GM23338 (cell line): Measurements from ENCODE around the gene UQCRH.
A peak's percentile ranks its signal among the peaks of the same experiment; 100 is the strongest.

Source experiments
- CREB1 ChIP-seq: fragments of 250-450 bp; sonication (Bioruptor Pico); IDR thresholded peaks from 2 replicates; pipeline ENCODE4 v1.5.0; 2020; ENCODE audit warnings: low read depth, mild to moderate bottlenecking, moderate library complexity
- CTCF ChIP-seq, 2 experiments: fragments of 200-600 bp in 1 of 2; sonication (generic) in 1 of 2; conservative IDR thresholded peaks; 2 replicates each; pipeline versions ENCODE4 v1.5.1 to v1.6.1; 2016 to 2017; ENCODE audit warnings: antibody characterized with exemption in 2 of 2, low read depth in 2 of 2, mild to moderate bottlenecking in 2 of 2, moderate library complexity in 1 of 2
- ETS1 ChIP-seq: IDR thresholded peaks from 2 replicates; pipeline ENCODE4 v1.6.1; 2016; ENCODE audit warnings: antibody characterized with exemption
- EZH2 ChIP-seq: fragments of 200-600 bp; sonication (generic); IDR thresholded peaks from one replicate; pipeline ENCODE4 v1.8.0; 2017; ENCODE audit warnings: antibody characterized with exemption, mild to moderate bottlenecking, low read depth; ENCODE audit not compliant: unreplicated experiment
- EZH2phosphoT487 ChIP-seq: fragments of 200-600 bp; sonication (generic); IDR thresholded peaks from one replicate; pipeline ENCODE4 v1.8.1; 2018; ENCODE audit warnings: antibody characterized with exemption; ENCODE audit not compliant: unreplicated experiment
- JUNB ChIP-seq: IDR thresholded peaks from one replicate; pipeline ENCODE4 v1.6.1; 2016; ENCODE audit warnings: antibody characterized with exemption; ENCODE audit not compliant: unreplicated experiment
- NANOG ChIP-seq: IDR thresholded peaks from 2 replicates; pipeline ENCODE4 v1.6.1; 2016; ENCODE audit warnings: antibody characterized with exemption, borderline replicate concordance
- POLR2AphosphoS5 ChIP-seq: IDR thresholded peaks from 2 replicates; pipeline ENCODE4 v1.6.1; 2016; ENCODE audit warnings: antibody characterized with exemption, low read depth
- STAT1 ChIP-seq: IDR thresholded peaks from one replicate; pipeline ENCODE4 v1.6.1; 2016; ENCODE audit warnings: antibody characterized with exemption; ENCODE audit not compliant: unreplicated experiment
- ZNF331 ChIP-seq: fragments of 250-450 bp; sonication (Bioruptor Pico); IDR thresholded peaks from 2 replicates; pipeline ENCODE4 v1.5.0; 2020; ENCODE audit warnings: low read depth, mild to moderate bottlenecking, moderate library complexity
- TF ChIP-seq, protein P1 (sequence below): IDR thresholded peaks from one replicate; pipeline ENCODE4 v1.6.1; 2018; ENCODE audit warnings: antibody characterized with exemption; ENCODE audit not compliant: unreplicated experiment

GRCh38 chr1:46301808-46302640 lies 1.5 kb upstream of the UQCRH start:
- TF ChIP-seq CTCF (conservative IDR thresholded peaks at IDR 0.05; ENCODE audit: low read depth in 2 of 2) (peak in 1 of 2 experiments; percentile 52; a peak in 2 of 4 replicates), ZNF331 (no peak), EZH2phosphoT487 (no peak), EZH2 (no peak), POLR2AphosphoS5 (peak; percentile 43), CREB1 (CRISPR knock-in tag) (no peak), JUNB (no peak), ETS1 (no peak; the same call in 1 of the 2 replicates), NANOG (no peak), STAT1 (no peak)
- TF ChIP-seq, protein P1, sequence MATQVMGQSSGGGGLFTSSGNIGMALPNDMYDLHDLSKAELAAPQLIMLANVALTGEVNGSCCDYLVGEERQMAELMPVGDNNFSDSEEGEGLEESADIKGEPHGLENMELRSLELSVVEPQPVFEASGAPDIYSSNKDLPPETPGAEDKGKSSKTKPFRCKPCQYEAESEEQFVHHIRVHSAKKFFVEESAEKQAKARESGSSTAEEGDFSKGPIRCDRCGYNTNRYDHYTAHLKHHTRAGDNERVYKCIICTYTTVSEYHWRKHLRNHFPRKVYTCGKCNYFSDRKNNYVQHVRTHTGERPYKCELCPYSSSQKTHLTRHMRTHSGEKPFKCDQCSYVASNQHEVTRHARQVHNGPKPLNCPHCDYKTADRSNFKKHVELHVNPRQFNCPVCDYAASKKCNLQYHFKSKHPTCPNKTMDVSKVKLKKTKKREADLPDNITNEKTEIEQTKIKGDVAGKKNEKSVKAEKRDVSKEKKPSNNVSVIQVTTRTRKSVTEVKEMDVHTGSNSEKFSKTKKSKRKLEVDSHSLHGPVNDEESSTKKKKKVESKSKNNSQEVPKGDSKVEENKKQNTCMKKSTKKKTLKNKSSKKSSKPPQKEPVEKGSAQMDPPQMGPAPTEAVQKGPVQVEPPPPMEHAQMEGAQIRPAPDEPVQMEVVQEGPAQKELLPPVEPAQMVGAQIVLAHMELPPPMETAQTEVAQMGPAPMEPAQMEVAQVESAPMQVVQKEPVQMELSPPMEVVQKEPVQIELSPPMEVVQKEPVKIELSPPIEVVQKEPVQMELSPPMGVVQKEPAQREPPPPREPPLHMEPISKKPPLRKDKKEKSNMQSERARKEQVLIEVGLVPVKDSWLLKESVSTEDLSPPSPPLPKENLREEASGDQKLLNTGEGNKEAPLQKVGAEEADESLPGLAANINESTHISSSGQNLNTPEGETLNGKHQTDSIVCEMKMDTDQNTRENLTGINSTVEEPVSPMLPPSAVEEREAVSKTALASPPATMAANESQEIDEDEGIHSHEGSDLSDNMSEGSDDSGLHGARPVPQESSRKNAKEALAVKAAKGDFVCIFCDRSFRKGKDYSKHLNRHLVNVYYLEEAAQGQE = no peak
